Activated CD8-positive, alpha-beta memory T cell treated with anti-CD3 and anti-CD28 coated beads, Interleukin-2, amount 50 U/mL, for 1 hour (primary cell): ENCODE results near the gene KDM3A.

ENCODE experiments used
- DNase-seq: peaks from one replicate; pipeline ENCODE4 v3.0.0-alpha.2; 2020; ENCODE audit errors: extremely low read depth

The KDM3A gene

GRCh38 chr2:86520153-86520552, 79.0 kb downstream of the KDM3A start:
- no peak for DNase-seq

DNA sequence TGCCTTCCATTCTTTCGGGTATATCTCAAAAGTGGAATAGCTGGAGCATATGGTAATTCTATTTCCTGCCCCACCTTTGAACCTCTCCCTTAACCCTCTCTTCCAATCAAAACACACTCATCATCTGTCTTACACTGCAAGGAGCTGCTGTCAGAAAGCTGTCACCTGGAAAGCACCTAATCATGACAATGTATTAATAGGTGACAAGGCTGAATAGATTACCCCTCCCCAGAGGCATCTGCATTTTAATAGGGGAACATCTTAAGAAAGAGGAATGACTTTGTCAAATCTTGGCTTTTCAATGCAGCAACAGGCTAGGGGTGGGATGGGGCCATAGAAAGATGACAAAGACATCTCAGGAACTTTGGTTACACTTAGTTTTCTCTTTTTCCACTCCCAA, 80.8 kb downstream of the KDM3A start:
- DNase-seq: no peak

- no peak for DNase-seq
Observed at GRCh38 chr2:86522711-86523110, 81.5 kb downstream of the KDM3A start.

GRCh38 chr2:86523491-86523890, 82.3 kb downstream of the KDM3A start:
- no peak for DNase-seq

DNA sequence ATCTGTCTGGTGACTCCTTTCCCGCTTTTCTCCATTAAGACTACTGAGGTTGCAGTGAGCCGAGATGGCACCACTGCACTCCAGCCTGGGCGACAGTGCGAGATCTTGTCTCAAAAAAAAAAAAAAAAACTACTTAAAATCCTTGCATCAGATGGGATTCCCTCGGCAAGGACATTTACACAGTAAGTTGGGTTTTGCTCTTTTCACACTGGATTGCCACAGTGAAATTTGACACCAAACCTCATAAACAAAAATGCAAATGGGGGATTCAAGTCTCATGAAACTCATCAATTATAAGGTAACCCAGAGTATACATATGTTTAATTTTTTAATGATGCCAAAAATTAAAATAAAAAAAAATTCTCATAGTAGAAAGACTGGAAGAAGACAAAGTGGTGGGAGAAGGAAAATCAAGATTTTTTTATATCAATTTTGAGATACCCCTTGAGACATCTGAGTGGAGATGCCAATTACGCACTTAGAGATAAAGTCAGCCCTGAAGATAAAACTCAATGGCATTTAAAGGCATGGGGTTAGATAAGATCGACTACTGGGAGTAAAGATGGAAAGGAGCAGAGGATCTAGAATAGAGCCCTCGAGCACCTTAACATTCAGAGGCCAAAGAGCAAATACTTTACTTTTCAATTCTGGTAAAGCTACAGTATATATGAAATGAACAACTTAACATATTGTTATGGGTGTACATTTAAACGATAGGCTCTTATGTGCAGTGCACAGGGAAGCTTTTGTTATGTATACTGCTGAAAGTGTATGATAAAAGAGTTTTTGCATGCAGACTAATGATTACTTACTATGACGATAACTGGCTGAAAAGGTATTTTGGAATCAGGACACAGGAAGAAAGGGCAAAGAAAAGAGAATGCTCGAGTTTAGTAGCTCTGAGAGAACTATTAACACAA, 84.5 kb downstream of the KDM3A start:
- no peak for DNase-seq

DNA sequence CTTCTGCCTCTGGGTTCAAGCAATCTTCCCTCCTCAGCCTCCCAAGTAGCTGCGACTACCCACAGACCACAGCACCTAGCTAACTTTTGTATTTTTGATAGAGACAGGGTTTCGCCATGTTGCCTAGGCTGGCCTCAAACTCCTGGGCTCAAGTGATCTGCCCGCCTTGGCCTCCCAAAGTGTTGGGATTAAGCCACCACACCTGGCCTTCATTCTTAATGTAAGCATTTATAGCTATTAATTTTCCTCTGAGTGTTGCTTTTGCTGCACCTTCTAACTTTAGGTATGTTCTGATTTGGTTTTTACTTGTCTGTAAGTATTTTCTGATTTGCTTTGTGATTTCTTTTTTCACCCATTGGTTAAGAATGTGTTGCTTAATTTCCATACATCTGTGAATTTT, 92.4 kb downstream of the KDM3A start:
- DNase-seq: no peak

DNA sequence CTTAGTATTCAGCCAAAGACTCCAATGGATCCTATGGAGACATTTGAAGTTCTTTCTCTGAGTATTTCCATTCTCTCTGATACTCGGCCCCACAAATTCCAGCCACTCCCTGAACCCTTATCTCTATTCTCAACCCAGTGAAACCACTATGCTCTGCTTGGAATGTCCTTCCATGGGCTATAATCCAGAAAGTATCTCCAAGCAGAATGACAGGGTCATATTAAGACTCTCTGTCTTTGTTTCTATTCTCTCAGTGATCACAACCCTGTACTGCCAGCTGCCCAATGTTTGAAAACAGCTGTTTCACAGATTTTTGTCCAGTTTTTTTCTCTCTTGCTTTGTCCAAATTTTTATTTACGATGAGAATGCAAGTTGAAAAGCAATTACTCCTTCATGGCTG, 100.2 kb downstream of the KDM3A start:
- DNase-seq: no peak
